HEK293 (cell line): ENCODE data around the gene FES.

Experiments
- CTCF ChIA-PET: fragments of 350-600 bp; formaldehyde crosslinking; extraction: SDS; loops from one replicate; lab custom pipeline; 2021; ENCODE audit warnings: antibody characterized with exemption; lab: Yijun Ruan, JAX
- POLR2A ChIA-PET: fragments of 300-600 bp; formaldehyde crosslinking; extraction: SDS; loops from one replicate; lab custom pipeline; 2020; ENCODE audit warnings: antibody characterized with exemption, inconsistent platforms; lab: Yijun Ruan, JAX
- H3K27ac ChIP-seq: fragments of 200-500 bp; sonication (Bioruptor generic); 2 replicates; pipeline ENCODE4 v1.5.1; 2014; ENCODE audit warnings: low read depth, low read length, control low read depth, inconsistent platforms; ENCODE audit errors: extremely low read depth
- H3K36me3 ChIP-seq, 2 experiments: fragments of 200-500 bp in 1 of 2; sonication (Bioruptor generic) in 1 of 2; 1 replicate in 1 of 2; 2 replicates in 1 of 2; pipeline ENCODE4 v1.5.1; 2014 to 2017; ENCODE audit warnings: inconsistent platforms in 2 of 2, low read length in 2 of 2; ENCODE audit not compliant: control insufficient read depth in 2 of 2, insufficient read depth in 1 of 2
- H3K4me1 ChIP-seq: fragments of 200-500 bp; sonication (Bioruptor generic); 2 replicates; pipeline ENCODE4 v1.5.1; 2014; ENCODE audit warnings: mild to moderate bottlenecking, low read length, inconsistent platforms; ENCODE audit not compliant: control insufficient read depth, insufficient read depth
- H3K4me3 ChIP-seq: 2 replicates; pipeline ENCODE4 v1.5.1; 2011; ENCODE audit warnings: low read depth, mild to moderate bottlenecking, control low read depth, low read length, moderate library complexity
- H3K9me3 ChIP-seq: fragments of 200-500 bp; sonication (Bioruptor generic); 2 replicates; pipeline ENCODE4 v1.5.1; 2014; ENCODE audit warnings: low read depth, low read length, inconsistent platforms; ENCODE audit not compliant: control insufficient read depth, insufficient read depth
- BCL11B ChIP-seq: fragments of 450-650 bp; formaldehyde crosslinking; IDR thresholded peaks from 2 replicates; pipeline ENCODE4 v1.5.1; 2016; ENCODE audit warnings: low read depth, missing biosample characterization, missing genetic modification characterization
- GLI2 ChIP-seq: fragments of 450-650 bp; formaldehyde crosslinking; IDR thresholded peaks from 2 replicates; pipeline ENCODE4; 2017; ENCODE audit warnings: missing biosample characterization, missing genetic modification characterization, low read depth, borderline replicate concordance
- REPIN1 ChIP-seq: fragments of 450-650 bp; formaldehyde crosslinking; IDR thresholded peaks from 2 replicates; pipeline ENCODE4 v1.5.1; 2017; ENCODE audit warnings: missing biosample characterization, missing genetic modification characterization, low read depth
- SETDB1 ChIP-seq: IDR thresholded peaks from one replicate; pipeline ENCODE4 v1.6.1; 2017; ENCODE audit warnings: mild to moderate bottlenecking, low read length, moderate library complexity, mixed read lengths; ENCODE audit not compliant: insufficient read length
- SP7 ChIP-seq: fragments of 450-650 bp; formaldehyde crosslinking; IDR thresholded peaks from 2 replicates; pipeline ENCODE4 v1.5.1; 2016; ENCODE audit warnings: missing biosample characterization, missing genetic modification characterization
- ZNF133 ChIP-seq: fragments of 450-650 bp; formaldehyde crosslinking; IDR thresholded peaks from 2 replicates; pipeline ENCODE4 v1.5.1; 2016; ENCODE audit warnings: missing biosample characterization, missing genetic modification characterization
- ZNF211 ChIP-seq: fragments of 450-650 bp; formaldehyde crosslinking; IDR thresholded peaks from 2 replicates; pipeline ENCODE4 v1.5.1; 2016; ENCODE audit warnings: low read depth, missing biosample characterization, missing genetic modification characterization
- ZNF24 ChIP-seq: fragments of 450-650 bp; formaldehyde crosslinking; IDR thresholded peaks from 2 replicates; pipeline ENCODE4 v1.5.1; 2016; ENCODE audit warnings: missing biosample characterization, missing genetic modification characterization
- ZNF311 ChIP-seq: fragments of 450-650 bp; formaldehyde crosslinking; IDR thresholded peaks from 2 replicates; pipeline ENCODE4 v1.5.1; 2017; ENCODE audit warnings: missing biosample characterization, missing genetic modification characterization, borderline replicate concordance
- ZNF404 ChIP-seq: fragments of 450-650 bp; formaldehyde crosslinking; IDR thresholded peaks from 2 replicates; pipeline ENCODE4 v1.5.1; 2017; ENCODE audit warnings: missing biosample characterization, missing genetic modification characterization
- ZNF600 ChIP-seq: fragments of 450-650 bp; formaldehyde crosslinking; IDR thresholded peaks from 2 replicates; pipeline ENCODE4 v1.5.1; 2016; ENCODE audit warnings: missing biosample characterization, missing genetic modification characterization
- ZNF654 ChIP-seq: fragments of 450-650 bp; formaldehyde crosslinking; IDR thresholded peaks from 2 replicates; pipeline ENCODE4 v1.5.1; 2016; ENCODE audit warnings: low read depth, missing biosample characterization, missing genetic modification characterization
- ZNF664 ChIP-seq: fragments of 450-650 bp; formaldehyde crosslinking; IDR thresholded peaks from 2 replicates; pipeline ENCODE4 v1.5.1; 2016; ENCODE audit warnings: missing biosample characterization, missing genetic modification characterization
- ZNF701 ChIP-seq: fragments of 450-650 bp; formaldehyde crosslinking; IDR thresholded peaks from 2 replicates; pipeline ENCODE4 v1.5.1; 2016; ENCODE audit warnings: missing biosample characterization, missing genetic modification characterization
- ZNF76 ChIP-seq: fragments of 450-650 bp; formaldehyde crosslinking; IDR thresholded peaks from 2 replicates; pipeline ENCODE4; 2016; ENCODE audit warnings: low read depth, missing biosample characterization, missing genetic modification characterization, borderline replicate concordance
- TF ChIP-seq, protein P1 (sequence below): sonication (generic); formaldehyde crosslinking; IDR thresholded peaks from 2 replicates; pipeline ENCODE4 v1.8.1; 2022; ENCODE audit warnings: mild to moderate bottlenecking, moderate library complexity, missing genetic modification reagents
- TF ChIP-seq, protein P2 (sequence below): fragments of 450-650 bp; formaldehyde crosslinking; IDR thresholded peaks from 2 replicates; pipeline ENCODE4 v1.5.1; 2016; ENCODE audit warnings: missing biosample characterization, missing genetic modification characterization
- TF ChIP-seq, protein P3 (sequence below): fragments of 450-650 bp; formaldehyde crosslinking; IDR thresholded peaks from 2 replicates; pipeline ENCODE4 v1.5.1; 2016; ENCODE audit warnings: missing biosample characterization, missing genetic modification characterization

Gene FES

DNA sequence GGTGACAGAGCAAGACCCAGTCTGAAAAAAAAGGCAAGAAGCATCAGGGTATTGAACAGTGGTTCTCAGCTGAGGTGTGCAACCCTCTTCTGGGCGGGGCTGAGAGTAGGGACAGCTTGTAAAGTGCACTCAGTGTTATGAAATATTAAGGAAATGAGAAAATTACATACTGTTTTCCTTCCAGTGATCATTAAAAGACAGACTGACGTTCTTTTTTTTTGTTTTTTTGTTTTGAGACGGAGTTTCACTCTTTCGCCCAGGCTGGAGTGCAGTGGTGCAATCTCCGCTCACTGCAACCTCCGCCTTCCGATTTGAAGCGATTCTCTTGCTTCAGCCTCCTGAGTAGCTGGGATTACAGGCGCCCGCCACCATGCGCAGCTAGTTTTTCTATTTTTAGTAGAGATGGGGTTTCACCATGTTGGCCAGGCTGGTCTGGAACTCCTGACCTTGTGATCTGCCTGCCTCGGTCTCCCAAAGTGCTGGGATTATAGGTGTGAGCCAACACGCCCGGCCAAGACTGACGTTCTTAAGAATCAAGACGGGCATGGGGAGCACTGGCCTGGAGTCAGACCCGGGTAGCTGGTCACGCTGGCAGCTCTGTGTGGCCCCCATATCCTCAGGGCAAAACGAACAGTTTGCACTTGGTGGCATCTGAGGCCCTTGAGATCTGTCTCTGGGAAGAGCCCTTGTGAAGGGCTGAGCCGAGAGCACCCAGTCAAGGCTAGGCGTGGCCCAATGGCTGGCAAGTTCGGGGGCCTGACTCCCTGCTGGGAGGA lies 30.2 kb downstream of the FES start:
- Histone ChIP-seq H3K27ac (no peak overlapping the region), H3K9me3 (no peaks in the 10 kb centered on the region), H3K36me3 (peaks cover 26 to 97% of the 10 kb centered on the region in 2 experiments), H3K4me1 (no peaks in the 10 kb centered on the region), H3K4me3 (no peak overlapping the region)
- POLR2A ChIA-PET, result interaction anchor here (0.8 to 1.4 kb wide), 5 partner anchors 8 to 40 kb away, joined by 3 to 4 read pairs (median 3); partner anchors contain the start of genes MAN2A2 and RCCD1
- CTCF ChIA-PET, result interaction anchor here (0.6 to 2.9 kb wide), 5 partner anchors 17 to 141 kb away, joined by 3 to 10 read pairs (median 3); partner anchors contain the start of genes HDDC3 and UNC45A
- TF ChIP-seq, protein P1, sequence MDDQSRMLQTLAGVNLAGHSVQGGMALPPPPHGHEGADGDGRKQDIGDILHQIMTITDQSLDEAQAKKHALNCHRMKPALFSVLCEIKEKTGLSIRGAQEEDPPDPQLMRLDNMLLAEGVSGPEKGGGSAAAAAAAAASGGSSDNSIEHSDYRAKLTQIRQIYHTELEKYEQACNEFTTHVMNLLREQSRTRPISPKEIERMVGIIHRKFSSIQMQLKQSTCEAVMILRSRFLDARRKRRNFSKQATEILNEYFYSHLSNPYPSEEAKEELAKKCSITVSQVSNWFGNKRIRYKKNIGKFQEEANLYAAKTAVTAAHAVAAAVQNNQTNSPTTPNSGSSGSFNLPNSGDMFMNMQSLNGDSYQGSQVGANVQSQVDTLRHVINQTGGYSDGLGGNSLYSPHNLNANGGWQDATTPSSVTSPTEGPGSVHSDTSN (CRISPR knock-in tag), result no peak
- TF ChIP-seq REPIN1 (tag by site-specific recombination), result no peak

DNA sequence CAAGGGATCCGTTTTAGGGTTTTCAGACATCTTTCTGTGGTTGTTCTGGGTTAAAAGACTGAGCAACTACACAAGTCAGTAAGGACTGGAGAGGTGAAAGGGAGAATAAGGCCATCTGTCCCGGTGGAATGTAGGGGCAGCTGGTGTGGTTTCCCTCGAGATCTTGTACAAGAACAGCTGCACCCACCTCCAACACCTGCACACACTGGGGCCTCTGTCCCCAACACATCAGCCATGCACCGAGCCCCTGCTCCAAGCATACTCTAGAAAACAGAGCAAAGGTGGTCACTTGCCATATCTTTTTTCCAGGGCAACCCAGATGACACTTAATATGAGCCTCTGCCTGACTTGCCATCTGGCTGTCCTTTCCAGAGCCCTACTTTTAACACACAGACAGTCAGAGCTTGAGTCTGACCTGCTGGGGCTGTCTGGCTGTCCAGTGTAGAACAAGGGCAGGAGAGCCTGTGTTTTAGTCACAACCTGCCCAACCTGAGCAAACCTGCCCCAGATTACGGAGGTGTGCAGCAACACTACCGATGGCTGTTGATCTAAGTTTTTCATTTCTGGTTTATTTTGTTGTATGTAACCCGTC lies 31.0 kb downstream of the FES start:
- Histone ChIP-seq H3K27ac (no peak overlapping the region), H3K4me3 (no peak overlapping the region), H3K9me3 (no peaks in the 10 kb centered on the region), H3K4me1 (no peaks in the 10 kb centered on the region), H3K36me3 (peaks cover 29 to 98% of the 10 kb centered on the region in 2 experiments)
- CTCF ChIA-PET, result interaction anchor here (0.6 to 2.9 kb wide), 4 partner anchors 16 to 1365 kb away, joined by 3 to 10 read pairs (median 4); partner anchors contain the start of gene UNC45A
- TF ChIP-seq ZNF600 (tag by site-specific recombination), result no peak
- TF ChIP-seq ZNF133 (tag by site-specific recombination), result no peak
- TF ChIP-seq SP7 (tag by site-specific recombination), result no peak
- TF ChIP-seq ZNF211, result no peak
- TF ChIP-seq, protein P2, sequence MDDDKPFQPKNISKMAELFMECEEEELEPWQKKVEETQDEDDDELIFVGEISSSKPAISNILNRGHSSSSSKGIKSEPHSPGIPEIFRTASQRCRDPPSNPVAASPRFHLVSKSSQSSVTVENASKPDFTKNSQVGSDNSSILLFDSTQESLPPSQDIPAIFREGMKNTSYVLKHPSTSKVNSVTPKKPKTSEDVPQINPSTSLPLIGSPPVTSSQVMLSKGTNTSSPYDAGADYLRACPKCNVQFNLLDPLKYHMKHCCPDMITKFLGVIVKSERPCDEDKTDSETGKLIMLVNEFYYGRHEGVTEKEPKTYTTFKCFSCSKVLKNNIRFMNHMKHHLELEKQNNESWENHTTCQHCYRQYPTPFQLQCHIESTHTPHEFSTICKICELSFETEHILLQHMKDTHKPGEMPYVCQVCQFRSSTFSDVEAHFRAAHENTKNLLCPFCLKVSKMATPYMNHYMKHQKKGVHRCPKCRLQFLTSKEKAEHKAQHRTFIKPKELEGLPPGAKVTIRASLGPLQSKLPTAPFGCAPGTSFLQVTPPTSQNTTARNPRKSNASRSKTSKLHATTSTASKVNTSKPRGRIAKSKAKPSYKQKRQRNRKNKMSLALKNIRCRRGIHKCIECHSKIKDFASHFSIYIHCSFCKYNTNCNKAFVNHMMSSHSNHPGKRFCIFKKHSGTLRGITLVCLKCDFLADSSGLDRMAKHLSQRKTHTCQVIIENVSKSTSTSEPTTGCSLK (tag by site-specific recombination), result no peak
- TF ChIP-seq BCL11B (tag by site-specific recombination), result no peak
- no peak for TF ChIP-seq SETDB1
- no peak for TF ChIP-seq ZNF76 (tag by site-specific recombination)
- TF ChIP-seq ZNF701 (tag by site-specific recombination), result no peak
- TF ChIP-seq GLI2 (tag by site-specific recombination), result no peak
- TF ChIP-seq REPIN1 (tag by site-specific recombination), result no peak
- no peak for TF ChIP-seq ZNF654 (tag by site-specific recombination)
- no peak for TF ChIP-seq ZNF664 (tag by site-specific recombination)
- TF ChIP-seq, protein P3, sequence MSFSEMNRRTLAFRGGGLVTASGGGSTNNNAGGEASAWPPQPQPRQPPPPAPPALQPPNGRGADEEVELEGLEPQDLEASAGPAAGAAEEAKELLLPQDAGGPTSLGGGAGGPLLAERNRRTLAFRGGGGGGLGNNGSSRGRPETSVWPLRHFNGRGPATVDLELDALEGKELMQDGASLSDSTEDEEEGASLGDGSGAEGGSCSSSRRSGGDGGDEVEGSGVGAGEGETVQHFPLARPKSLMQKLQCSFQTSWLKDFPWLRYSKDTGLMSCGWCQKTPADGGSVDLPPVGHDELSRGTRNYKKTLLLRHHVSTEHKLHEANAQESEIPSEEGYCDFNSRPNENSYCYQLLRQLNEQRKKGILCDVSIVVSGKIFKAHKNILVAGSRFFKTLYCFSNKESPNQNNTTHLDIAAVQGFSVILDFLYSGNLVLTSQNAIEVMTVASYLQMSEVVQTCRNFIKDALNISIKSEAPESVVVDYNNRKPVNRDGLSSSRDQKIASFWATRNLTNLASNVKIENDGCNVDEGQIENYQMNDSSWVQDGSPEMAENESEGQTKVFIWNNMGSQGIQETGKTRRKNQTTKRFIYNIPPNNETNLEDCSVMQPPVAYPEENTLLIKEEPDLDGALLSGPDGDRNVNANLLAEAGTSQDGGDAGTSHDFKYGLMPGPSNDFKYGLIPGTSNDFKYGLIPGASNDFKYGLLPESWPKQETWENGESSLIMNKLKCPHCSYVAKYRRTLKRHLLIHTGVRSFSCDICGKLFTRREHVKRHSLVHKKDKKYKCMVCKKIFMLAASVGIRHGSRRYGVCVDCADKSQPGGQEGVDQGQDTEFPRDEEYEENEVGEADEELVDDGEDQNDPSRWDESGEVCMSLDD (tag by site-specific recombination), result no peak
- no peak for TF ChIP-seq ZNF404 (tag by site-specific recombination)
- no peak for TF ChIP-seq ZNF311 (tag by site-specific recombination)
- no peak for TF ChIP-seq ZNF24 (tag by site-specific recombination)
- POLR2A ChIA-PET, result interaction anchor here (1.3 kb wide), 1 partner anchor 14 kb away, joined by 3 read pairs; no protein-coding TSS in a partner anchor
